Epithelial cell of prostate (primary cell): ENCODE measurements around the gene FAM209B.
A peak's percentile ranks its signal among the peaks of the same experiment; 100 is the strongest.
"Not testable (repeated sequence)": the region's sequence is repeated elsewhere in the genome, so short reads cannot be mapped to it uniquely, and the experiment has no call there.

Experiments
- DNase-seq: peaks from one replicate; pipeline ENCODE4 v3.0.0-alpha.2; 2011; ENCODE audit warnings: low read depth, low spot score
- H3K27ac ChIP-seq: fragments of 450-650 bp; 2 replicates; pipeline ENCODE4 v1.5.1; 2017; ENCODE audit warnings: mild to moderate bottlenecking

FAM209B gene

GRCh38 chr20:56527521-56527920 is 5.5 kb upstream of the FAM209B start:
- DNase-seq, result no peak
- H3K27ac ChIP-seq, result no peak overlapping the region

GRCh38 chr20:56537997-56538396 is 5.0 kb downstream of the FAM209B start:
- H3K27ac ChIP-seq, result no peak overlapping the region
- no peak for DNase-seq

GRCh38 chr20:56540415-56540814 is 7.4 kb downstream of the FAM209B start:
- no peak for DNase-seq
- H3K27ac ChIP-seq, result no peak overlapping the region

GRCh38 chr20:56542489-56543030 is 9.5 kb downstream of the FAM209B start:
- no peak for DNase-seq
- no peak overlapping the region for H3K27ac ChIP-seq

- DNase-seq, result no peak
- no peak overlapping the region for H3K27ac ChIP-seq
These were observed 18.5 kb downstream of the FAM209B start for GRCh38 chr20:56551571-56551970.

GRCh38 chr20:56552911-56553629 is 20.0 kb downstream of the FAM209B start:
- no peak overlapping the region for H3K27ac ChIP-seq
- DNase-seq, result no peak

- peak; percentile 94 for DNase-seq
- H3K27ac ChIP-seq, result peak overlapping the region; percentile 41
These were observed 21.8 kb downstream of the FAM209B start for GRCh38 chr20:56554869-56555268.

GRCh38 chr20:56558968-56559367 is 25.9 kb downstream of the FAM209B start:
- no peak overlapping the region for H3K27ac ChIP-seq
- no peak for DNase-seq

GRCh38 chr20:56564526-56564925 is 31.5 kb downstream of the FAM209B start:
- not testable (repeated sequence) for H3K27ac ChIP-seq, DNase-seq

- no peak overlapping the region for H3K27ac ChIP-seq
- no peak for DNase-seq
These were observed 32.5 kb downstream of the FAM209B start for GRCh38 chr20:56565511-56565910.

GRCh38 chr20:56566621-56567020 is 33.6 kb downstream of the FAM209B start:
- peak overlapping the region; percentile 22 for H3K27ac ChIP-seq
- no peak for DNase-seq

- H3K27ac ChIP-seq, result no peak overlapping the region
- DNase-seq, result no peak
These were observed 37.8 kb downstream of the FAM209B start for GRCh38 chr20:56570832-56571231.

GRCh38 chr20:56572172-56572571 is 39.1 kb downstream of the FAM209B start:
- H3K27ac ChIP-seq, result no peak overlapping the region
- no peak for DNase-seq

GRCh38 chr20:56573986-56574385 is 40.9 kb downstream of the FAM209B start:
- no peak for DNase-seq
- H3K27ac ChIP-seq, result no peak overlapping the region

- no peak overlapping the region for H3K27ac ChIP-seq
- DNase-seq, result peak; percentile 24
These were observed 41.6 kb downstream of the FAM209B start for GRCh38 chr20:56574531-56575142.

GRCh38 chr20:56575157-56575556 is 42.1 kb downstream of the FAM209B start:
- H3K27ac ChIP-seq, result no peak overlapping the region
- DNase-seq, result no peak

GRCh38 chr20:56575961-56576360 is 42.9 kb downstream of the FAM209B start:
- no peak for DNase-seq

GRCh38 chr20:56579301-56579710 is 46.3 kb downstream of the FAM209B start:
- DNase-seq, result no peak
- no peak overlapping the region for H3K27ac ChIP-seq

More at GRCh38 chr20:56575961-56576360, 42.9 kb downstream of the FAM209B start:
- no peak overlapping the region for H3K27ac ChIP-seq

GRCh38 chr20:56580226-56580625 is 47.2 kb downstream of the FAM209B start:
- no peak for DNase-seq
- no peak overlapping the region for H3K27ac ChIP-seq

GRCh38 chr20:56581701-56582100 is 48.7 kb downstream of the FAM209B start:
- H3K27ac ChIP-seq, result no peak overlapping the region
- DNase-seq, result no peak

- no peak for DNase-seq
- H3K27ac ChIP-seq, result no peak overlapping the region
These were observed 49.5 kb downstream of the FAM209B start for GRCh38 chr20:56582542-56582941.

- DNase-seq, result no peak
- H3K27ac ChIP-seq, result no peak overlapping the region
These were observed 51.9 kb downstream of the FAM209B start for GRCh38 chr20:56584916-56585315.
